Neural cell (in vitro differentiated cells): ENCODE measurements around the gene EDAR. TPM values are rescaled to one million over a fixed set of nuclear protein-coding genes. Genes with fewer than 3 reads are reported as not detected.

Experiments
- H2AFZ ChIP-seq: fragments of 200-600, 300-800 bp; sonication (generic), shearing (Covaris generic); 2 replicates; pipeline ENCODE4 v1.6.0; 2014; ENCODE audit warnings: low read depth, mild to moderate bottlenecking, antibody characterized with exemption, low read length, moderate library complexity
- H3F3A ChIP-seq: fragments of 200-600 bp; shearing (Covaris generic); 2 replicates; pipeline ENCODE4 v1.6.1; 2016; ENCODE audit warnings: mild to moderate bottlenecking, moderate library complexity, mixed read lengths, antibody characterized with exemption, low read length; ENCODE audit not compliant: insufficient read depth, poor library complexity, severe bottlenecking
- H3K27ac ChIP-seq: fragments of 200-600, 300-800 bp; sonication (generic), shearing (Covaris generic); 2 replicates; pipeline ENCODE4 v1.5.1; 2014; ENCODE audit warnings: mild to moderate bottlenecking, low read length, moderate library complexity
- H3K27me3 ChIP-seq: fragments of 300-800, 200-600 bp; sonication (generic), shearing (Covaris generic); 2 replicates; pipeline ENCODE4 v1.6.0; 2014; ENCODE audit warnings: mild to moderate bottlenecking, low read depth, low read length, moderate library complexity; ENCODE audit not compliant: insufficient read depth
- H3K36me3 ChIP-seq: fragments of 300-800, 200-600 bp; sonication (generic), shearing (Covaris generic); 2 replicates; pipeline ENCODE4 v1.5.1; 2014; ENCODE audit warnings: mild to moderate bottlenecking, antibody characterized with exemption, low read length, moderate library complexity; ENCODE audit not compliant: insufficient read depth
- H3K4me2 ChIP-seq: fragments of 300-800, 200-600 bp; sonication (generic), shearing (Covaris generic); 2 replicates; pipeline ENCODE4 v1.6.0; 2014; ENCODE audit warnings: mild to moderate bottlenecking, low read length
- H3K4me3 ChIP-seq: fragments of 300-800, 200-600 bp; sonication (generic), shearing (Covaris generic); 2 replicates; pipeline ENCODE4 v1.5.1; 2014; ENCODE audit warnings: mild to moderate bottlenecking, low read length, moderate library complexity
- H3K79me2 ChIP-seq: fragments of 200-600 bp; shearing (Covaris generic); replicated peaks from 2 replicates; pipeline ENCODE4 v1.6.0; 2014; ENCODE audit warnings: mild to moderate bottlenecking, low read length, moderate library complexity; ENCODE audit not compliant: insufficient read depth
- H3K9ac ChIP-seq: fragments of 300-800, 200-600 bp; sonication (generic), shearing (Covaris generic); 2 replicates; pipeline ENCODE4 v1.6.1; 2016; ENCODE audit warnings: mild to moderate bottlenecking, low read length, mixed read lengths
- H3K9me2 ChIP-seq: fragments of 200-600 bp; shearing (Covaris generic); 2 replicates; pipeline ENCODE4 v1.6.1; 2016; ENCODE audit warnings: mild to moderate bottlenecking, low read length, mixed read lengths; ENCODE audit not compliant: insufficient read depth
- H3K9me3 ChIP-seq: fragments of 200-600, 300-800 bp; sonication (generic), shearing (Covaris generic); 2 replicates; pipeline ENCODE4 v1.6.1; 2016; ENCODE audit warnings: mild to moderate bottlenecking, mixed run types, low read length, moderate library complexity, mixed read lengths
- H4K20me1 ChIP-seq: fragments of 200-600 bp; shearing (Covaris generic); 2 replicates; pipeline ENCODE4 v1.6.1; 2016; ENCODE audit warnings: mild to moderate bottlenecking, mixed run types; ENCODE audit not compliant: insufficient read depth
- EP300 ChIP-seq: fragments of 450-650 bp; conservative IDR thresholded peaks from 2 replicates; pipeline ENCODE4 v1.6.1; 2014; ENCODE audit warnings: antibody characterized with exemption, mild to moderate bottlenecking, moderate library complexity; ENCODE audit not compliant: poor library complexity, severe bottlenecking
- EZH2 ChIP-seq: fragments of 200-600, 300-800 bp; shearing (Covaris generic), sonication (generic); IDR thresholded peaks from 2 replicates; pipeline ENCODE4 v1.6.1; 2014; ENCODE audit warnings: antibody characterized with exemption, low read length, borderline replicate concordance, mild to moderate bottlenecking; ENCODE audit not compliant: insufficient read depth, poor library complexity, severe bottlenecking
- MXI1 ChIP-seq: fragments of 450-650 bp; conservative IDR thresholded peaks from 2 replicates; pipeline ENCODE4 v1.6.1; 2014; ENCODE audit warnings: antibody characterized with exemption, mild to moderate bottlenecking; ENCODE audit not compliant: poor library complexity, severe bottlenecking
- POLR2AphosphoS5 ChIP-seq: IDR thresholded peaks from 2 replicates; pipeline ENCODE4 v1.6.1; 2012
- RAD21 ChIP-seq: fragments of 450-650 bp; conservative IDR thresholded peaks from 2 replicates; pipeline ENCODE4 v1.6.1; 2014; ENCODE audit warnings: antibody characterized with exemption, mild to moderate bottlenecking, moderate library complexity
- SMC3 ChIP-seq: fragments of 450-650 bp; conservative IDR thresholded peaks from 2 replicates; pipeline ENCODE4 v1.6.1; 2014; ENCODE audit warnings: antibody characterized with exemption, mild to moderate bottlenecking, moderate library complexity; ENCODE audit not compliant: poor library complexity
- TAF1 ChIP-seq: IDR thresholded peaks from 2 replicates; pipeline ENCODE4 v1.6.1; 2012; ENCODE audit warnings: low read depth
- polyA plus RNA-seq: library from polyadenylated mRNA; depleted of rRNA; stranded (reverse); fragments of >200 nt; gene quantifications from 2 replicates; pipeline ENCODE4 v1.2.3, GENCODE V29; 2014
- TF ChIP-seq, protein P1 (sequence below): fragments of 450-650 bp; IDR thresholded peaks from 2 replicates; pipeline ENCODE4 v1.5.1; 2014; ENCODE audit warnings: antibody characterized with exemption, mild to moderate bottlenecking, moderate library complexity; ENCODE audit not compliant: poor library complexity, severe bottlenecking
- TF ChIP-seq, protein P2 (sequence below): IDR thresholded peaks from 2 replicates; pipeline ENCODE4 v1.6.1; 2012; ENCODE audit warnings: borderline replicate concordance

EDAR gene
- polyA plus RNA-seq, 1 donor from 2014 or later: not detected

GRCh38 chr2:108910541-108911396 is 78.3 kb downstream of the EDAR start:
- Histone ChIP-seq H3K36me3 (no peaks in the 10 kb centered on the region), H3K4me2 (no peak overlapping the region), H3K27ac (no peak overlapping the region), H3K9me2 (no peaks in the 10 kb centered on the region), H2AFZ (no peak overlapping the region), H3K27me3 (no peaks in the 10 kb centered on the region), H3F3A (no peaks in the 10 kb centered on the region), H3K79me2 (no peaks in the 10 kb centered on the region), H3K9me3 (no peaks in the 10 kb centered on the region), H3K4me3 (no peak overlapping the region), H3K9ac (no peak overlapping the region), H4K20me1 (no peaks in the 10 kb centered on the region)
- no peak for TF ChIP-seq EZH2
- no peak for TF ChIP-seq SMC3
- no peak for TF ChIP-seq POLR2AphosphoS5
- TF ChIP-seq, protein P1, sequence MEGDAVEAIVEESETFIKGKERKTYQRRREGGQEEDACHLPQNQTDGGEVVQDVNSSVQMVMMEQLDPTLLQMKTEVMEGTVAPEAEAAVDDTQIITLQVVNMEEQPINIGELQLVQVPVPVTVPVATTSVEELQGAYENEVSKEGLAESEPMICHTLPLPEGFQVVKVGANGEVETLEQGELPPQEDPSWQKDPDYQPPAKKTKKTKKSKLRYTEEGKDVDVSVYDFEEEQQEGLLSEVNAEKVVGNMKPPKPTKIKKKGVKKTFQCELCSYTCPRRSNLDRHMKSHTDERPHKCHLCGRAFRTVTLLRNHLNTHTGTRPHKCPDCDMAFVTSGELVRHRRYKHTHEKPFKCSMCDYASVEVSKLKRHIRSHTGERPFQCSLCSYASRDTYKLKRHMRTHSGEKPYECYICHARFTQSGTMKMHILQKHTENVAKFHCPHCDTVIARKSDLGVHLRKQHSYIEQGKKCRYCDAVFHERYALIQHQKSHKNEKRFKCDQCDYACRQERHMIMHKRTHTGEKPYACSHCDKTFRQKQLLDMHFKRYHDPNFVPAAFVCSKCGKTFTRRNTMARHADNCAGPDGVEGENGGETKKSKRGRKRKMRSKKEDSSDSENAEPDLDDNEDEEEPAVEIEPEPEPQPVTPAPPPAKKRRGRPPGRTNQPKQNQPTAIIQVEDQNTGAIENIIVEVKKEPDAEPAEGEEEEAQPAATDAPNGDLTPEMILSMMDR: no peak
- no peak for TF ChIP-seq RAD21
- TF ChIP-seq TAF1: no peak
- TF ChIP-seq, protein P2, sequence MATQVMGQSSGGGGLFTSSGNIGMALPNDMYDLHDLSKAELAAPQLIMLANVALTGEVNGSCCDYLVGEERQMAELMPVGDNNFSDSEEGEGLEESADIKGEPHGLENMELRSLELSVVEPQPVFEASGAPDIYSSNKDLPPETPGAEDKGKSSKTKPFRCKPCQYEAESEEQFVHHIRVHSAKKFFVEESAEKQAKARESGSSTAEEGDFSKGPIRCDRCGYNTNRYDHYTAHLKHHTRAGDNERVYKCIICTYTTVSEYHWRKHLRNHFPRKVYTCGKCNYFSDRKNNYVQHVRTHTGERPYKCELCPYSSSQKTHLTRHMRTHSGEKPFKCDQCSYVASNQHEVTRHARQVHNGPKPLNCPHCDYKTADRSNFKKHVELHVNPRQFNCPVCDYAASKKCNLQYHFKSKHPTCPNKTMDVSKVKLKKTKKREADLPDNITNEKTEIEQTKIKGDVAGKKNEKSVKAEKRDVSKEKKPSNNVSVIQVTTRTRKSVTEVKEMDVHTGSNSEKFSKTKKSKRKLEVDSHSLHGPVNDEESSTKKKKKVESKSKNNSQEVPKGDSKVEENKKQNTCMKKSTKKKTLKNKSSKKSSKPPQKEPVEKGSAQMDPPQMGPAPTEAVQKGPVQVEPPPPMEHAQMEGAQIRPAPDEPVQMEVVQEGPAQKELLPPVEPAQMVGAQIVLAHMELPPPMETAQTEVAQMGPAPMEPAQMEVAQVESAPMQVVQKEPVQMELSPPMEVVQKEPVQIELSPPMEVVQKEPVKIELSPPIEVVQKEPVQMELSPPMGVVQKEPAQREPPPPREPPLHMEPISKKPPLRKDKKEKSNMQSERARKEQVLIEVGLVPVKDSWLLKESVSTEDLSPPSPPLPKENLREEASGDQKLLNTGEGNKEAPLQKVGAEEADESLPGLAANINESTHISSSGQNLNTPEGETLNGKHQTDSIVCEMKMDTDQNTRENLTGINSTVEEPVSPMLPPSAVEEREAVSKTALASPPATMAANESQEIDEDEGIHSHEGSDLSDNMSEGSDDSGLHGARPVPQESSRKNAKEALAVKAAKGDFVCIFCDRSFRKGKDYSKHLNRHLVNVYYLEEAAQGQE: no peak
- TF ChIP-seq MXI1: no peak
- no peak for TF ChIP-seq EP300

DNA sequence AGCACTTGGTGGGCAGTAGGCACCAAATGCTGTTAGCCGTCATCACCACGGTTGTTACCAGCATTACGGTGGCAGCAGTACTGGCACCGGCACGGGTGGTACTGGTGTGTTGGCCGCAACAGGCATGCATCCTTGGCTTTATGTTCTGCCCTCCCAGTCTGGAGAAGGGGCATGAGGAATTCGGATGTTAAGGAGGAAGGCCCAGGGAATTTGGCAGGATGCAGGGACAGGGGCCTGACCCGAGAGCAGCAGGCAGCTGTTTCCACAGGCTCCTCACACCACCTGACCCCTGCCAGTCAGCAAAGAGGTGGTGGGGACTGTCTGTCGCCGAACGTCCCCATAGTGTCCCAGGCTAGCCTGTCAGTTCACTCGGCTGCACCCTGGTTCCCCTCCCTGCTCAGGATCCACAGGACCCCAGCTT is 79.0 kb downstream of the EDAR start:
- Histone ChIP-seq H3F3A (no peaks in the 10 kb centered on the region), H3K36me3 (no peaks in the 10 kb centered on the region), H4K20me1 (no peaks in the 10 kb centered on the region), H3K9me2 (no peaks in the 10 kb centered on the region), H3K9me3 (no peaks in the 10 kb centered on the region), H3K4me3 (no peak overlapping the region), H3K9ac (no peak overlapping the region), H3K27me3 (no peaks in the 10 kb centered on the region), H3K4me2 (no peak overlapping the region), H3K27ac (no peak overlapping the region), H2AFZ (no peak overlapping the region), H3K79me2 (no peaks in the 10 kb centered on the region)
- TF ChIP-seq SMC3: no peak
